Stimulated activated CD4-positive, alpha-beta T cell treated with anti-CD3 and anti-CD28 coated beads, Interleukin-1b, Interleukin-23, amount 100 ng/mL, for 4 hours (primary cell): ENCODE results near the gene RILP.

Experiments
- DNase-seq, 2 donors: peaks; one replicate each; pipeline ENCODE4 v3.0.0-alpha.2; 2020; ENCODE audit warnings: low read depth in 2 of 2

The RILP gene

DNA sequence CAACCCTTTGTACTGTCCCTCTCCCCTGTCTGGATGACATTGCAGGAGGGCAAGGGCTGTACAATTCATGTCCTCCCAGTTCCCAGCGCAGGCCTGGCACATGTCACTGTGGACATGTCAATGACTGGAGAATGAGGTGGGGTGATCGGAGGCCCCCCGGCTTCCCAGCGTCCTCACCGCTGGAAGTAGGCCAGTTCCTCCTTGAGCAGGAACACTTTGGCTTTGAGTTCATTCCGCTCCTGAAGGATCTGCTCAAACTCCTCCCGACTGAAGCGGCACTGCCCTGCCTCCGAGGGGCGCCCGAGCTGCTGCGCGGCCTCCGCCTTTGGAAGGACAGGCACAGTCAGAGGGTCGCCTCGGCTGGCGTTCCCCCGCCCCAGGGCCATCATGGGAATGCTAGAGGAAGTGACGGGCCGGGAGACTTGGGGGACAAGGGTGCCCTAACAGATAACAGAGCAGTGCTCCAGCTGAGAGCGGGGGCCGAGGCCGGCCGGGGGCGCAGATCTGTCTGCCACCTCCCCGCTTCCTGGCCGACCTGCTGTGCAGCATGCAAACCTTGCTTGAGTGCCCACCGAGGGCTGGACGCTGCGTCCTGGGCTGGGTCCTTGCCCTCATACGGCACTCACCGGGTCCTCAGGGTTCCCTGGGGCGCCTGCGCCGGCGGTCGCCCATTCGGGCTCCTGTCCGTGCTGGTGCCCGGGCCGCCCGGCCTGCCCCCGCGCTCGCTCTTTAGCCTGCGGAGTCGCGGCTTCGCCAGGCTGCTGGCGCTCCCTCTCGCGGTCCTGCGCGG is 1.3 kb downstream of the RILP start:
- DNase-seq, result no peak

DNA sequence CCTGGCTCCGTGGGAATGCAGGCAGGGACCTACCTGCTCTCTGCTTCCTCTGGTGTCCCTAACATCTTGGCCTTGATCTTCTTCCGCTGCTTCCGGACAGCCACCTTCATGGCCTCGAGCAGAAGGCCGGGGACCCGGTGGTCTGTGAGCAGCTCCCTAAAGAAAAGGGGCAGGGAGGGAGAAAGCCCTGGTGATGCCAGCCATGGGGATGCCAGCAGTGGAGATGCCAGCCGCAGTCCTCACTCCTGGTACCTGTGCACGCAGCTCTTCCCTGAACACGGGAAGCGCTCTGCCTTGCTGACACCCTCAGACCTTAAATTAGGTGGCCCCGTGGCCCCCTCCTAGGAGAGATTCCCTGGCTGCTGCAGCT is 1.9 kb downstream of the RILP start:
- no peak for DNase-seq

DNA sequence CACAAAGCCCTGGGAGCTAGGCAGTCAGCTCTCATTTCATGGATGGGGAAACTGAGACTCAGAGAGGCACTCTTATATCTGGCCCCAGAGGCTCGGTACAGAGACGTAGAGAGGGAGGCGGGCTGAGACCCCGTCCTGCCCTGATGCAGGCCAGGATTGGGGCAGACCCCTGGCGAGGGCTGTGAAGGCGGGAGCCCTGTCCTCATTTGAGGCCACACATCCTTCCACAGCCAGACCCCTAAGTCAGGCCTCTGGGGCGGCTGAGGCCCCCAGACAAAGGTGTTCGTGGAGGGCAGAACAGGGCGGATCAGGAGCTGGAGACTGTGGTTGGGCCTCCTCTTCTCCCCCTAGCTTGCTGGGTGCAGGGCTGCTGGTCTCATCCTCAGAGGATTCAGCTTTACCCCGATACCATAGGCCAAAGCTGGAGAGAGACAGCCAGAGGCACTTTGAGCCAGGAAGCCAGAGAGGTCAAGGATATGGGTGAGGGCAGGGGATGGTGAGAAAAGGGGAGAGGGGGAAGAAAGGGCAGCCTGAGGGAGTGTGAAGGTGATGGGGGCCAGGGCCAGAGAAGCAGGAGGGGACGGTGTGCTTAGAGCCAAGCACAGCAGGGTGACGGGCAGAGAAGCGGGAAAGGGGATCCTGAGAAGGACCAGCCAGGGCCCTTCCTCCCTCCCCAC is 3.3 kb downstream of the RILP start:
- DNase-seq, result no peak

DNA sequence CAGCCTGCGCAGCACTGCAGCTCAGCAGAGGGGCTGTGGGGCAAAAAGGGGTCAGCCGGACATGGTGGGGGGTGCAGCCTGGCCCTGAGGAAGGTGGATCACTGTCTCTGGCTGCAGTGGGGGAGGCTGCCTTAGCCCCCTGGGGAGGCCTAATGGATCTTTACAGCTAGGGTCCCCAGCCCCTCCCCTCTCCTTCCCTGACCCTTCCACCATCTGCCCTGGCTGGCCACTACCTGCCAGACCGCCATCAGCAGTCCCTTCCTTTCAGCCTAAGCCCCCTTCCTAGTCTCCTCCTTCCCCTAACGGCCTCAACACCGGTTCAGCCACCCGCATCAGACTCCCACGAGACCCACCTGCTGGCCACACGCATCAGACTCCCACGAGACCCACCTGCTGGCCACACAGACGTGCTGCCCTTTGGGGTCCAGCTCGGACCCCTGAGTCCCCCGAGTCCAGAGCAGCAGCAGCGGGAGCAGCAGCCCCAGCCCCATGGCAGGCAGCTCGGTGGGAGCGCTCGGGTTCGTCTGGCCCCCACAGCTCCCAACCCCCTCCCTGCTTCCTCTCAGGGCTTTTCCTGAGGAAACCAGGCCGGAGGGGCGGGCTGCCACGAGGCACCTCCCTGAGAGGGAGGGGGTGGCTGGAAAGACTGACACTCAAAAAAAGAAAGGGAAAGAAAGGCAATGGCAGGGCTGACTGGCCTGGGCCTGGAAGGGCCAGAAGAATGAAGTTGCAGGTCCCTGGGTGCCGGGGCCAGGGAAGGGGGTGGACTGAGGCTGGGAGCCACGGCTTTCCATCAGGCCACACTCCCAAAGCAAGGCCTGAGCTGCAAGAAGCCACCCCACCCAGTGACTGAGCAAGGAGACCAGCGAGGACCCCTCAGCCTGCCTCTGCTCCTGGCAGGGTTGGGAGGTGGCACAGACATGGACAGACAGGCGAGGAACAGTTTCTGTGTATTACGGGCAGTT is 4.2 kb downstream of the RILP start, which contains the start of gene SCARF1:
TSS of gene SCARF1 (minus strand) at position 526 of the 965 bp plus-strand sequence. CDS start at position 491, 35 bp downstream.
- no peak for DNase-seq

DNA sequence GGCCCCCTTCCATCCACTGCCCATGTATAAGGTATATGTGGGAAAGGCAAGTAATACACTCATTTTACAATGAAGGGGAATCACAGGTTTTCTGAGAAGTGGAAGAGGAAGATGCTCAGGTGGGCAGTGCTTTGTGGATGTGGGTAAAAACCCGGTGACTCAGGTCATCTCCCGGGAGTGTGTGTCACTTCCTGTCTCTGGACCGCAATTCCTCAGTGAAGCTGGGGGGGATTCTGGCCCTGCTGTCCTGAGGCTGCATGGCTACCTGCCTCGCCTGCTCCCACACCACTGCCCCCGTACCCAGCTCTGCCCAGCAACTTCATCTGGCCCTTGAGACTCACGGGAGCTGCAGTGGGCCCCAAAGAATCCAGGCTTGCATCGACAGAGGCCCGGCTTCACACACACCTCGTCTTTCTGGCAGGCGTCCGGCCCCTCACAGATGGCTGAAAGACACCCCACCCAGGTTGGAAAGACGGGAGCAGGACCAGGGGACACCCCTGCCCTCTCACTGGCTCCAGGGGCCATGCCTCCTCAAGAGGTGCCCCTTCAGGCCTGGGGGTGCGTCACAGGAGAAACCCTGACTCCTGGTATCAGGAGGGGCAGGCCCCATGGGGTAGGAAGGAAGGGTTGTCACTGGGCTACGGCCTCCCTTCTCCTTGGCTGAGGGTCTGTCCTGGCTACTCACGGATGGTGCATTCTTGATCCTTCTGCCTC is 5.0 kb downstream of the RILP start:
- no peak for DNase-seq

DNA sequence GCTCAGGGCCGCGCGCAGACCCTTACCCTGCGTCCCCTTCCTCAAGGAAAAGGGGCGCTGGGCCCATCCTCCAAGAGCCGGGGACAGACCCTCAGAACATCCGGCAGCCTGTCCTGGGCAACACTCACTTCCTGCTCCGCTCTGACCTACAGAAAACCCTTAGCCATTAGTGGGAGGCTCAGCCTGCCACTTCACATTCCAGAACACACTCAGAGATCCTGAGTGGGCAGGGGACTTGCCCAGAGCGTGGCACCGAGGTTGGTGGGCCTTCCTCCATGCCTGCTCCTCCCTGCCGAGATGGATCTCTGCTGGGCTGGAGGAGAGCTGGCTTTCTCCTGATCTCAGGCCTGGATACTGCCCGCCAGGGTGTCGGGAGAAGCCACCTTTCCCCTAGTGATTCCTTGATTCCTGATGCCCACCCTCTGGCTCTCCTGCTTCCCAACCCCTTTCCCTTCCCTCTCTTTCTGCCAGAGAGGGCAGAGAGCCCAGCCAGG is 5.6 kb downstream of the RILP start:
- DNase-seq, result no peak

DNA sequence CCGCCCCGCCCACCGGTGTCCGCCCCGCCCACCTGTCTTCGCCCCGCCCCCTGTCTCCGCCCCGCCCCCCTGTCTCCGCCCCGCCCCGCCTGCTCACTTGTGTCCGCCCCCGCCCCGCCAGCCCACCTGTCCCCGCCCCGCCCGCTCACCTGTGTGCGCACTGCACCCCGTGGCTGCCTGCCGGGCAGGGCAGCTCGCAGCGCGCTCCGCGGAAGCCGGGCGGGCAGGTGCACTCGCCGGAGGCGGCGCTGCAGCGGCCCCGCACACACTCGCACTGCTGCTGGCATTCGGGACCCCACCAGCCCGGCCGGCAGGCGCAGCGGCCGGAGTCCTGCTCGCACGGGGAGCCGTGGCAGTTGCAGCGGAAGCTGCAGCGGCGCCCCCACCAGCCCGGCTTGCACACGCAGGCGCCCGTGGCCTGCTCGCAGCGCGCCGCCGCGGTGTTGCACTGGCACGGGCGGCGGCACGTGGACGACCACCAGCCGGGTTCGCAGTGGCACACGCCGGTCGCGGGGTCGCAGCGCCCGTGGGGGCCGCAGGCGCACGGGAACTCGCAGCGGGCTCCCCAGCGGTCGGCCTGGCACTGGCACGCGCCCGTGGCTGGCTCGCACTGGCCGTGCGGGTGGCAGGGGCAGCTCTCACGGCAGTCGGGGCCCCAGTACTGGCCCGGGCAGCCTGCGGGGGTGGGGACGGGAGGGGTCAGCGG is 6.2 kb downstream of the RILP start:
- peak; percentile 40 to 42 for DNase-seq

DNA sequence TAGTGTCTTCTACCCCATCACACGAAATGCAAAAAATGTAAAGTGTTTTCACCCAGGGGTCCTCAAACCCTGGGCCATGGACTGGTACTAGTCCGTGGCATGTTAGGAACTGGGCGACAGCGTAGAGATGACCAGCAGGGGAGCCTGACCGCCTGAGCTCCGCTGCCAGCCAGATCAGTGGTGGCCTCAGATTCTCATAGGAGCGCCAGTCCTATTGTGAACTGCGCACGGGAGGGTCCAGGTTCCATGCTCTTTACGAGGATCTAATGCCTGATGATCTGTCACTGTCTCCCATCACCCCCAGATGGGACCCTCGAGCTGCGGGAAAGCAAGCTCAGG is 8.6 kb downstream of the RILP start:
- no peak for DNase-seq

DNA sequence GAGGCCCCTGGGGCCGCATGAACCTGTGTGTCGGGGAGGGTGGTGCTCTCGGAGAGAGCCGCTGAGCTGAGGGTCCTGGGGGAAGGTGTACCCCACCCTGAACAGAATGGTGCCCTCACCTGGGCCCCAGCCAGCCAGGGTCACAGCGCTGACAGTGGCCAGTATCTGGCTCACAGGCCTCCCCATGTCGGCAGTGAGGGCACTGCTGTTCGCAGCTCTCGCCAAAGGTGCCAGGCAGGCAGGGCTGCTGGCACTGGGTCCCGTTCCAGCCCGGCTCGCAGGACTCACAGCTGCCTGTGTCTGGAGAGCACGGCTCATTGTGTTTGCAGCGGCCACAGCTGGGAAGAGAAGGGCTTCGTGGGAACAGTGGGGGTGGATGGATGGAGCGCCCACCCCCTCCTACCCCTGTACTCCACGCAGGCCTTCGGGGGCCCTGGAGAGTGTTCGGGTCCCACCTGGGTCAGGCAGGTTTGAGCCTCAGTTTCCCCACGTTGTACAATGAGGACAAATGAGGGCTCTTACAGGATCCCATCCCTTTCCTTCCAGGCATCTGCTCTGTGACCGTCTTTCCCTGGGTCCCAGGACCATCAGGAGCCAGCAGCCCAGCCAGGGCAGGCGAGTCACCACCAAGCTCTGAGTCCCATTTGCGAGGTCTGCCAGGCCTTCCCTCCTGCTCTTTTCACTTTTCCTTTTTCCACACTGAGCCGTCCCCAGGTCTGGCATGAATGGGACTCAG is 9.2 kb downstream of the RILP start:
- DNase-seq, result no peak

DNA sequence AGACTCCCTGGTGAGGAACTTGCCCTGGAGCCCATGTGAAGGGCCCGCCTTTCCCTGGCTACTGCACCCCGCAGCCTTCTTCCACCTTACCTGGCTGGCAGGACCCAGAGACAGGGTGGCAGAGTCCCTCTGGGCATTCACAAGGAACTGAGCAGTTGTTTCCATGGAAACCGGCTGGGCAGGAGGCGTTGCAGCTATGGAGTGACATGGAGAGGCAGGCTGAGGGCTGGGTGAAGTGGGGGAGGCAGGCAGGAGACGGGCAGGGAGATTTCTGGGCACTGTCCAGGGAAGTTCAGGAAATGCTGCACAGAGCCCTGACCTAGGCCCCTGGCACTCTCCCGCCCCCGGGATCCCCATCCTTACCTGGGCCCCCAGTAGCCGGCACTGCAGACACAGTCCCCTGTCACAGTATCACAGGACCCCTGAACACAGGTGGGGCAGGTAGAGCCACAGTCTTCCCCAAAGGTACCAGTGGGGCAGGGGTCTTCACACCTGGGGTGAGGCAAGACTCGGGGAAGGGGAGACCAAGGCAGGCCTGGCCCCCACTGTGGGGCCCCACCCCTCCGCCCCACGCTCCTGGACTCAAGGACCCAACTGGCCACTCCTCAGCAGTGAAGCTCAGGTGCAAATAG is 10.0 kb downstream of the RILP start:
- no peak for DNase-seq

DNA sequence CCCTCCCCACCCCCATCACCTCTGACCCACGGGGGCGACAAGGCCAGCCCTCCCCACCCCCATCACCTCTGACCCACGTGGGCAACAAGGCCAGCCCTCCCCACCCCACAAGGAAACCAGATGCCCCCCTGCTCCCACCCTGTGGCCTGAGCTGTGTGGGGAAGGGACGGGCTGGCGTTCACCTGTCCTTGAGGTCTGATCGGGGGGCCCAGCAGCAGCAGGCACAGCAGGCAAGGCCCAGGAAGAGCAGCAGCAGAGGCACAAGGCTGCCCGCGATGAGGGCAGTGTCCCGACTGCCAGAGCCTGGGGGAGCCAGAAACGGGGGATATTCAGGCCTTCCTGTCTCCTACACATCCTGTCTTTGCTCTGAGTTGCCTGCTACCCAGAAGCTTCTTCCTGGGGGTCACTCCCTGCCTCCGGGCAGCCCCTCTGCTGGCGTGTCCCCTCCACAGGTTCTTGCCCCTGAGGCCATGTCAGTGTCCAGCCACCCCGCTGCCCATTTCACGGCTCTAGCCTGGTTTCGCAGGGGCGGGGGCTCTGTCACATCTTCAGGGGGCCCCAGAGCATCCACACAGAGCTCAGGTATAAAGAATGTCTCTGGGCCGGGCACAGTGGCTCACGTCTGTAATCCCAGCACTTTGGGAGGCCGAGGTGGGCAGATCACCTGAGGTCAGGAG is 10.9 kb downstream of the RILP start:
- no peak for DNase-seq

DNA sequence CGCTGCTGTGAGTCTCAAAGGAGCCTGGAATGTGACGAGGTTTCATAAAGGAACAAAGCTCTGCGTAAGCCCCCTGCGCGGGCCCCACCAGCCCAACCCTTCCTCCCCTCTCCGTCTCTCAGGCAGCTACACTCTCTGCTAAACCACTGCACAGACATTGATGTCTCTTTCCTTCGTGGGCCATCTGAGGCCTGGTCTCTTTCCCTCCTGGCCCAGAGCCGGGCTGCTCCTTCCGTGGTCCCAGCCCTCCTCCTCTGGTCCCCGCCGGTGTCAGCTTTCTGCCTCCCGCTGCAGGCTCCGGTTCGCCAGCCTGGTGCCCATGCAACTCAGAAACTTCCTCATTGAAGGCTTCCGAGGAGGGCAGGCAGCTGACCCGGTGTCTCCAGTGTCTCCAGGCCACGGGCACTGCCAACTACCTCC is 11.5 kb downstream of the RILP start:
- no peak for DNase-seq

DNA sequence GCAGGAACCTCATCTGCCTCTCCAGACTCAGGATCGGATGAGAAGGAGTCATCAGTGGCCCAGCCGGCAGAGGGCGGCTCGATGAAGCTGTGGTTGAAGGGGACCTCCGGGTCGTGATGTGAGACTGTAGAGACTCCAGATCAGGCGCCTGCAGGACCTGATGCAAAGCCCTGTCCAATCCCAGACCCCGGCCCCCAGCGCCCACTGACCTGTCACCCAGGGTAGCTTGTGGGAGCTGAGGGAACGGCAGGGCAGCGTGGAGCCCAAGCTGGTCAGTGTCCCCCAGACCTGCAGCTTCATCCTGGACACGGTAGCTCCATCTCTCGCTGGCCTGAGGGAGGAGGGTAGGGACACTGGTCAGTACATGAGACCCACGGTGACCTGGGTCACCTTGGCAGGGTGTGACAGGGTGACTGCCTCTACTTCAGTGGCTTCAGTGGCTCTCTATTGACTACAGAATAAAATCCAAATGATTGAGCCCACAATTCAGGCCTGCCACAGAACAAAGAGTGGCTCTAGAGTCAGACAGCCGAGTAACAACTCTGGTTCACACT is 12.9 kb downstream of the RILP start:
- DNase-seq, result no peak

DNA sequence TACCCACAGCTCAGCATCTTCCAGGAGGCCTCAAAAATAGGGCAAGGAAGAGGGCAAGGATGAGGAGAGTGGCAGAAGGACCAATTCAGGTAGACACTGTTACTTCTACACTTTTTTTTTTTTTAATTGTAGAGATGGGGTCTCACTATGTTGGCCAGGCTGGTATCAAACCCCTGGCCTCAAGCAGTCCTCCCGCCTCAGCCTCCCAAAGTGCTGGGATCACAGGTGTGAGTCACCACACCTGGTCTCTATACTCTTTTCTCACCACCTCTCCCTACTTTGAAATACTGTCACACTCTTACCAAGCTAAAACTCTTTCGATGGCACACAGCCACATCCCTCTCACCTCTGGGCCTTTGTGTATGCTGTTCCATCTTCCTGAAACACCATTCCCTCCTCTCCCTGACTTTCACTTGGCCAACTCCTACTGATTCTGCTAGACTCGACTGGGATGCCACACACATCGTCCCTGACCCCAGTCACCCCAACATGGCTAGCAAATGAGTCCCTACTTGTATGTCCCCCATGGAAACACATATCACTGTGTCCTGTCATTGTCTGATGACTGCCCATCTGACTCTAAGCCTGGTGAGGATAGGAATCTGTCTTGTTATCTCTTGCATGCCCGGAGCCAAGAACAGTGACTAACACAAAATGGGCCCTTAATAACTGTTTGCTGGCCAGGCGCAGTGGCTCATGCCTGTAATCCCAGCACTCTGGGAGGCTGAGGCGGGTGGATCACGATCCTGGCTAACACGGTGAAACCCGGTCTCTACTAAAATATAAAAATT is 13.8 kb downstream of the RILP start:
- DNase-seq, result no peak

DNA sequence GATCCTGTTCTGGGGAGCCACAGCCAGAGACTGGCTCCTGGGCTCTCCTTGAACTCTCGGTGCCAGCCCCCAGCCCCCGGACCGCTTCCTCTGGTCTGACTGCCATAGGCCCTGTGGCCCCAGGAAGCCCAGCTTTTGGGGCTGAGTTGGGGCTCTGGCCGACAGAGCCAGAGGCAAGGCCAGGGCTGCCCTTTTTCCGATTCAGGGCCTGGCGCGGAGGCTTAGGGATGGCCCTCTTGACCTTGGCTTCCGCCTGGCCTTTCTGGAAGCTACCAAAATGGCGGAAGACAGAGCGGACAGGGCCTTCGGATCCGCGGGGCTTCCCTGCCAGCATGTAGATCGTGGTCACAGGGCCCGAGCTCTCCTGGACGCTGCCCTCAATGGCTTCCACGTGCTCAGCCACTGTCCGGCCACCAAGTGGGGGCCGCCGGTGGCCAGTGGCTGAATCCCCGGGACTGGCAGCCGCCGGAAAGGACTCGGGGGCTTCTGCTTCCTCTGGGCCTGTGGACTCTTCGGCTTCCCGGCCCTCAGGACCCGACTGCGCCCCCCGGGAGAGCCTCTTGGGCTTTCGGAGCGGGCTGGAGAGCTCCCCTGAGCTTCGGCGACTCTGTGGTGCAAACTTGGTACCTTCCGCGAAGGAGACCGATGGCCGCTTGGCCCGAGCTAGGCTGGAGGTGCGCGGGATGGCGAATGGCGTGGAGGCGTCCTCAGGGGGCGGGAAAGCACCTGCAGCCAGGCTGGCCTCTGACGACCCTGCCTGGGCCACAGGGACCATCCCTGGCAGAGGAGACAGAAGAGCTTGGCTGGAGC is 14.6 kb downstream of the RILP start:
- no peak for DNase-seq

DNA sequence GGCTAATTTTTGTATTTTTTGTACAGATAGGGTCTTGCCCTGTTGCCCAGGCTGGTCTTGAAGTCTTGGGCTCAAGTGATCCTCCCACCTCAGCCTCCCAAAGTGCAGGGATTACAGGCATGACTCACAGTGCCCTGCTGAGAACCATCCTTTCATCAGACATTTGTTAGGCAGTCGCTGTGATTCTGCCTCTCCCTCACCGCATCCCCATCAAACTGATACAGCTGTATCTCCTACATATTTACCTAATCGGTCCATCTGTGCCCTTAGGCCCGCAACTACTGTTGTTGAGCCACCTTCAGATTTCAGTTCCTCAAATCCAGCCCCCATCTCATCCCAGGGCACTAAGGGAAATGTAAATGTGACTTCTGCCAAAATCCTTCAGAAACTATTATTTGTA is 19.0 kb downstream of the RILP start:
- no peak for DNase-seq
